Activated CD4-positive, alpha-beta T cell treated with anti-CD3 and anti-CD28 coated beads, Interleukin-2, Interleukin-6, amounts not matched to agents 100 ng/mL and 50 ng/mL, durations not matched to agents 16 hours and 8 hours (primary cell): ENCODE results near the gene ARTN.

Source experiments
- DNase-seq: peaks from one replicate; pipeline ENCODE4 v3.0.0-alpha.2; 2020

The ARTN gene

GRCh38 chr1:43933386-43934100 lies at the start of gene ARTN:
Gene ARTN, plus strand, starts transcription at chr1:43933801. Its CDS starts 1,856 bp downstream, at chr1:43935657.
- peak; percentile 11 for DNase-seq

GRCh38 chr1:43885279-43885801 lies 48.3 kb upstream of the ARTN start:
- DNase-seq = no peak

GRCh38 chr1:43887748-43888147 lies 45.9 kb upstream of the ARTN start:
- no peak for DNase-seq

DNA sequence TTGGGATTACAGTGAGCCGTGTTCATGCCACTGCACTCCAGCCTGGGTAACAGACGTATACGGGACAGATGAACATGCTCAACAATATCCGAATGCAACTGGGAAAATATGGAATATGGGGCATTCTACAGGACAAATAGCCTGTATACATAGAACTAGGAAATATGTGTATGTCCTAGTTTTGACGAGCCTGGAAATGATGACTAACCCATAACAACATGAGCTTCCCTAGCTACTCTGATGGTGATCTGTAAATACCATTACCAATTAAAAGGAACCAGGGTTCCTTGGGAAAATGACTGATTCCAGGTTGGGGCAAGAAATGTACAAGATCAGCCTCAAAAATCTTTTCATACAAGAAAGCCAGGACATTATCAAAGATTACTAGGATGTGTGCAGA lies 42.8 kb upstream of the ARTN start:
- no peak for DNase-seq

- DNase-seq = no peak
Observed at GRCh38 chr1:43893006-43893405, 40.6 kb upstream of the ARTN start.

DNA sequence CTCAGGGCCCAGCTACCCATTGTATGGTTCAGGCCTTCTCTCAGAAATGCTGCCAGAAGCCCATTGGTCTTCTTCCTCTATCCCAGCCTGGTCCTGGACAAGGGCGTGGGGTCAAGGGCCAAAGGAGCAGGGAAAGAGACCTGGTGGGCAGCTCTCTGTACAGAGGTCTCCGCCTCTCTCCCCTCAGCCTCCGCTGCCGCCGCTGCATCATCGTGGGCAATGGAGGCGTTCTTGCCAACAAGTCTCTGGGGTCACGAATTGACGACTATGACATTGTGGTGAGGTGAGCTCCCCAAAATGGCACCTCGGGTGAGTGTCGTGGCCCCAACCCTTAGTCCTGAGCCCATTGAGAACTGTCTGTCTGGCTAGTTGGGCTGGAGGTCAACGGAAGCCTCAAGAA lies 34.6 kb upstream of the ARTN start:
- no peak for DNase-seq

GRCh38 chr1:43900386-43900785 lies 33.2 kb upstream of the ARTN start:
- DNase-seq = no peak

DNA sequence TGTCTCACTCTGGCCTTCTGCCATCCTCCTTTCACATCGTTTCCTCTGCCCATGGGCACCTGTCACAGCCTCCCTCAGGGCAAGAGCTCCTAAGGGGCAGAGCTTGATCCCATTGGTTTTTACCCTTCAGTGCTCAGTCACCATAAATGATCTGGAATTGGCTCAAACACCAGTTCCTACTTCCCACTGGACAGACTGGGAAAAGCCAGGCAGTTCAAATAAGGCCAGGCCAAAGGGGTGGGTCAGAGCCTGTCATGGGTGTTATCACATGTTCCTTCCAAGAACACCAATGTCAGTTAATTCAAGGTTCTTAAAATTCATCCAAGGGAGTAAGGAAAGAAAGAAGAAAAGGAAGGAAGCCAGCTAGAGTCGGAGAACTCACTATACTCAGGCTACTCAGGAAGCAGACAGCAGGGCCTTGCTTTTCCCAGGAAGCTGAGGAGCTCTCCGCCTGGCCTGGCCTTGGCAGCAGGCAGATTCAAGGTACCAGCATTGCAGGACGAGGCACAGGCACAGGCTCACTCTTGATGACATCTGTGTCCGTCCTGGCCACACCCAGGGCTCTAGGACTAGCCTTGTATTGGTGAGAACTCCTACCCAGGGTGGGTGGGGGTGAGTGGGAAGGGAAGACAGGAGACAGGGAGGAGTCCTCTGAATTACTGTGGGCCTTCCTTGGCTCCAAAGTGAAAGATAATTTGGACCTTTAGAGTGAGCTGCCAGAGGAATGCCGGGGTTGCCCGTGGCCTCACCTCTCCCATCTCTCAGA lies 32.2 kb upstream of the ARTN start:
- DNase-seq = no peak

GRCh38 chr1:43902058-43902831 lies 31.4 kb upstream of the ARTN start:
- no peak for DNase-seq

DNA sequence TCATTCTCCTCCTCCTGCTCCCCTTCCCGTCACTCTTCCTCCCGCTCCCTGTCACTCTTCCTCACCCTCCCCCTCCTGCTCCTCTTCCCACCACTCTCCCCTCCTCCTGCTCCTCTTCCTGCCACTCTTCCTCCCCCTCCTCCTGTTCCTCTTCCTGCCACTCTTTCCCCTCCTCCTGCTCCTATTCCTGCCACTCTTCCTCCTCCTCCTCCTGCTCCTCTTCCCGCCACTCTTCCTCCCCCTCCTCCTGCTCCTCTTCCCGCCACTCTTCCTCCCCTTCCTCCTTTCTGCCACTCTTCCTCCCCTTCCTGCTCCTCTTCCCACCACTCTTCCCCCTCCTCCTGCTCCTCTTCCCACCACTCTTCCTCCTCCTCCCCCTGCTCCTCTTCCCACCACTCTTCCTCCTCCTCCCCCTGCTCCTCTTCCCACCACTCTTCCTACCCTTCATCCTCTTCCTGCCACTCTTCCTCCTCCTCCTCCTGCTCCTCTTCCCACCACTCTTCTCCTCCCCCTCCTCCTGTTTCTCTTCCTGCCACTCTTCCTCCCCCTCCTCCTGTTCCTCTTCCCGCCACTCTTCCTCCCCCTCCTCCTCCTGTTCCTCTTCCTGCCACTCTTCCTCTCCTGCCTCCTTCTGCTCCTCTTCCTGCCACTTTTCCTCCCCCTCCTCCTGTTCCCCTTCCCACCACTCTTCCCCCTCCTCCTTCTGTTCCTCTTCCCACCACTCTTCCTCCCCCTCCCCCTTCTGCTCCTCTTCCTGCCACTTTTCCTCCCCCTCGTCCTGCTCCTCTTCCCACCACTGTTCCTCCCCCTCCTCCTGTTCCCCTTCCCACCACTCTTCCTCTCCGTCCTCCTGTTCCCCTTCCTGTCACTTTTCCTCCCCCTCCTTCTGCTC lies 28.7 kb upstream of the ARTN start:
- DNase-seq = no peak

- no peak for DNase-seq
Observed at GRCh38 chr1:43908226-43908625, 25.4 kb upstream of the ARTN start.

- no peak for DNase-seq
Observed at GRCh38 chr1:43908858-43909257, 24.7 kb upstream of the ARTN start.

GRCh38 chr1:43910343-43910742 lies 23.3 kb upstream of the ARTN start:
- no peak for DNase-seq

- no peak for DNase-seq
Observed at GRCh38 chr1:43912607-43913006, 21.0 kb upstream of the ARTN start.

DNA sequence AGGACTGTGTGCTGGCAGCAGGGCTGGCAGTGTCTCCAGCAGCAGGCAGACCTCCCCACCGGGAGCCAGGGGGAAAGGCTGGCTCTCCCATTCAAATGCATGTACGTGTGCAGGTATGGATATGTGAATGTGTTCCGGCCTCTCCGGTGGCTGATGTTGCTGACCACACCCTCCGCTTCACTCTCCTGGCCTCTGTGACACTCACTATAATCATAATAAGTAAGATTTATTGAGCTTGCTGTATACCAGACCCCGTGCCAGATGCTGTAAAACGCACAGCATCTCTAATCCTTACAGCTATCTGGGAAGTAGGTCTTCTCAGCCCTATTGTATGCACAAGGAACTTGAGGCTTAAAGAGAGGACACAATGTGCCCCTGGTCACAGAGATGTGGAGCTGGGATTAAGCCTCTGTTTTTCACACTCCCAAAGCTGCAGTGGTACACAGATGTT lies 20.5 kb upstream of the ARTN start:
- DNase-seq = no peak

DNA sequence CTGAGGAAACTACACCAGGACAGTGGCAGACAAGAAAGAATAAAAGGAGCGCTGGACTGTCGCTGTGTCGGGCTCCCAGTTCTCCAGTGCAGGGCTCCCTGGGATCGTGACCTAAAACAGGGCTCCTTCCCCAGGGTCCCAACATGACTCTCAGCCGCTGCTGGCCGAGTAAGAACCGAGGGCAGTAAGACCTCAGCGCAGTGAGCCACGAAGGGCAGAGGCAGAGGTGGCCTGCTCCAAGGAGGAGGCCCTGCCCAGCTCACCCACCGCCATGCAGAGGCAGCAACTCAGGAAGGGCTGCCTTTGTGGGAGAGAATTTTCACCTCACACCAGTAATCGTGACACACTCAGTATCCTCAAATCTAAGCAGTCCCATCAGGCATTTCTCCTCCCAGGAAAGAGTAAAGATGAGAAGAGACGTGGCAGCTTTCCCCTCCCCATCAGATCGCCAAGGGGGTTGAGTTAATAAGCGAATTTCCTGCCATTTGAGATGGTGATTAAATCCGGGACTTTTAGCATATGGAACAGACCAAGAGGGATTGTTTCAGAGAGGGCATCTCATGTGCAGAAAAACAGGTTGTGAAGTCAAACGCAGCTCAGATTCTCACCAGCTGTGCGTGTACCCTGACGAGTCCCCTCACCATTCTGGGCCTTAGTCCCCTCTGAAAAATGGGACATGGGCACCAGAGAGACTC lies 19.8 kb upstream of the ARTN start:
- DNase-seq = no peak

- no peak for DNase-seq
Observed at GRCh38 chr1:43914576-43915525, 18.8 kb upstream of the ARTN start.

- no peak for DNase-seq
Observed at GRCh38 chr1:43919906-43920305, 13.7 kb upstream of the ARTN start.

DNA sequence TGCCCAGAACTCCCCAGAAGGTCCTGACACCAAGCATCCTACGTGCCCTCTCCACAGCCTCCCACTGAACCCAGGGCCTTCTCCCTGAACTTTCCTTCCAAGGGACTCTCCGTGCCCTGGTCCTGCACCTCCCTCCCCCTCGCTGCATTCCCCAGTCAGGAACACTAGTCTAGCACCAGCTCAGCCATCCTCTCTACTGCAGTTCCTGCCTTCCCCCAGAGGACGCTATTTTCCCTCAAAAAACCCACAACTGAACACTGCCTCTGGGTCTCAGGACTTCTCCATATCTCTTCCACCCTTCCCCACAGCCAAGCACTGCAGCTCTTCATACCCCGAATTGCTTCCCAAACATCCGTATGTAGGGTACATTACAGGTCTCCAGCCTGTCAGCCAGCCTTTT lies 12.6 kb upstream of the ARTN start:
- no peak for DNase-seq

- DNase-seq = no peak
Observed at GRCh38 chr1:43924516-43924915, 9.1 kb upstream of the ARTN start.

DNA sequence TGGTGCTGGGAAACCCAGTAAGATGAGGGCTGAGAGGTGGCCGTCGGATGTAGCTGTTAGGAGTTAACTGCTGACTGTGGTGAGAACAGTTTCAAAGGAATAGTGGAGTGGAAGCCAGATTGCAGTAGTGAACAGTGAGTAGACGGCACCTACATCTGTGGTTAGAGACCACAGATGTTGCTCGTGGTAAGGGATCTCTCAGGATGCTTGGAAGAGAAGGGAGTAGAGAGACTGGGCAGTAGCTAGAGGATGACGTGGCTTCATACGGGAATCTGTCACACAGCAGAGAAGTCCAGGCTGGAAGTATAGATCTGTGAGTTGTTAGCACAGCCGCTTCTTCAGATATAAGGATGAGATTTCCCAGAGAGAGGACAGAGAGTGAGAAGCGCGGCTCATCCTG lies 7.8 kb upstream of the ARTN start:
- DNase-seq = no peak
